ENCODE data around the gene RAB11A. TPM values are rescaled to one million over a fixed set of nuclear protein-coding genes. Genes with fewer than 3 reads are reported as not detected.

Gene RAB11A
- total RNA-seq, 4 donors from 2014 or later: 144 to 220 (median 199) TPM

GRCh38 chr15:65851981-65852380 is 17.3 kb upstream of the RAB11A start:
- no peak for TF ChIP-seq CTCF (IDR thresholded peaks at IDR 0.05)
- no peak for TF ChIP-seq POLR2A (IDR thresholded peaks at IDR 0.05)
- no peaks in the 10 kb centered on the region for H3K36me3 ChIP-seq
- no peaks in the 10 kb centered on the region for H3K9me3 ChIP-seq
- H3K27me3 ChIP-seq: no peaks in the 10 kb centered on the region
- H3K27ac ChIP-seq: no peak overlapping the region
- H3K4me1 ChIP-seq: peaks cover 0 to 13% (median 0%) of the 10 kb centered on the region in 4 donors
- H3K4me3 ChIP-seq: no peak overlapping the region
- peak in 1 of 3 donors; percentile 22 for DNase-seq

- Histone ChIP-seq H3K9me3 (no peaks in the 10 kb centered on the region), H3K4me1 (no peaks in the 10 kb centered on the region), H3K27ac (no peak overlapping the region), H3K4me3 (no peak overlapping the region), H3K36me3 (no peaks in the 10 kb centered on the region), H3K27me3 (no peaks in the 10 kb centered on the region)
- DNase-seq: peak; percentile 69 to 94 (median 85)
- TF ChIP-seq POLR2A (IDR thresholded peaks at IDR 0.05) (no peak), CTCF (IDR thresholded peaks at IDR 0.05) (peak; percentile 70 to 86 (median 78))
Observed at GRCh38 chr15:65856821-65857455, 12.4 kb upstream of the RAB11A start.

- Histone ChIP-seq H3K9me3 (no peaks in the 10 kb centered on the region), H3K4me1 (peaks cover 0 to 2% (median 0%) of the 10 kb centered on the region in 4 donors), H3K4me3 (no peak overlapping the region), H3K36me3 (no peaks in the 10 kb centered on the region), H3K27ac (no peak overlapping the region), H3K27me3 (no peaks in the 10 kb centered on the region)
- no peak for DNase-seq
- TF ChIP-seq POLR2A (IDR thresholded peaks at IDR 0.05): no peak
- TF ChIP-seq CTCF (IDR thresholded peaks at IDR 0.05): no peak
Observed at GRCh38 chr15:65857718-65858402, 11.4 kb upstream of the RAB11A start.

GRCh38 chr15:65862682-65863081 is 6.6 kb upstream of the RAB11A start:
- H3K4me1 ChIP-seq: peaks cover 0 to 4% (median 0%) of the 10 kb centered on the region in 4 donors
- peak in 1 of 3 donors; percentile 67 for DNase-seq
- TF ChIP-seq CTCF (IDR thresholded peaks at IDR 0.05): peak in 4 of 6 experiments; percentile 30 to 53 (median 50)
- TF ChIP-seq POLR2A (IDR thresholded peaks at IDR 0.05): no peak
- H3K27me3 ChIP-seq: no peaks in the 10 kb centered on the region
- H3K9me3 ChIP-seq: no peaks in the 10 kb centered on the region
- H3K27ac ChIP-seq: no peak overlapping the region
- H3K36me3 ChIP-seq: no peaks in the 10 kb centered on the region
- no peak overlapping the region for H3K4me3 ChIP-seq

GRCh38 chr15:65863106-65863505 is 6.2 kb upstream of the RAB11A start:
- no peak overlapping the region for H3K27ac ChIP-seq
- no peaks in the 10 kb centered on the region for H3K36me3 ChIP-seq
- H3K4me1 ChIP-seq: peaks cover 0 to 4% (median 0%) of the 10 kb centered on the region in 4 donors
- no peak overlapping the region for H3K4me3 ChIP-seq
- no peaks in the 10 kb centered on the region for H3K9me3 ChIP-seq
- no peaks in the 10 kb centered on the region for H3K27me3 ChIP-seq
- no peak for TF ChIP-seq POLR2A (IDR thresholded peaks at IDR 0.05)
- no peak for TF ChIP-seq CTCF (IDR thresholded peaks at IDR 0.05)
- no peak for DNase-seq

Measured in Peyer's patch (tissue), 4 donors.